CD14-positive monocyte (primary cell): ENCODE data around the gene HNRNPF. TPM values are rescaled to one million over a fixed set of nuclear protein-coding genes. Genes with fewer than 3 reads are reported as not detected.

Experiments
- DNase-seq, 3 donors: peaks; one replicate each; pipeline ENCODE4 v3.0.0-alpha.2; 2011 to 2022
- H2AFZ ChIP-seq: 2 replicates; pipeline ENCODE4 v1.6.0; 2012; ENCODE audit warnings: mild to moderate bottlenecking, low read depth, low read length, inconsistent platforms; ENCODE audit not compliant: insufficient read depth, poor library complexity, severe bottlenecking
- H3K27ac ChIP-seq, 2 donors: 1 replicate in 1 of 2; 2 replicates in 1 of 2; pipeline ENCODE4 v1.5.1; 2012 to 2013; ENCODE audit warnings: low read length in 2 of 2, control low read depth in 1 of 2, inconsistent platforms in 1 of 2, low read depth in 1 of 2, mild to moderate bottlenecking in 1 of 2
- H3K27me3 ChIP-seq, 2 donors: one replicate each; pipeline versions ENCODE4 v1.6.0 to v1.6.1; 2011 to 2013; ENCODE audit warnings: low read length in 2 of 2; ENCODE audit not compliant: control insufficient read depth in 2 of 2, insufficient read depth in 2 of 2
- H3K36me3 ChIP-seq, 2 donors: replicated peaks in 1 of 2; 1 replicate in 1 of 2; 2 replicates in 1 of 2; pipeline versions ENCODE4 v1.5.1 to v1.6.1; 2012 to 2013; ENCODE audit warnings: low read length in 2 of 2, control low read depth in 1 of 2, inconsistent platforms in 1 of 2, mild to moderate bottlenecking in 1 of 2; ENCODE audit not compliant: insufficient read depth in 2 of 2, control insufficient read depth in 1 of 2
- H3K4me1 ChIP-seq, 2 donors: 1 replicate in 1 of 2; 2 replicates in 1 of 2; pipeline versions ENCODE4 v1.5.1 to v1.6.1; 2012 to 2013; ENCODE audit warnings: low read length in 2 of 2, control low read depth in 1 of 2, inconsistent platforms in 1 of 2, mild to moderate bottlenecking in 1 of 2, moderate library complexity in 1 of 2; ENCODE audit not compliant: insufficient read depth in 2 of 2, control insufficient read depth in 1 of 2
- H3K4me2 ChIP-seq: replicated peaks from 2 replicates; pipeline ENCODE3; 2012; ENCODE audit warnings: low read length, moderate library complexity, mild to moderate bottlenecking; ENCODE audit not compliant: poor library complexity, severe bottlenecking; ENCODE audit errors: extremely low read depth
- H3K4me3 ChIP-seq, 3 experiments: fragments of 200-600 bp in 1 of 3; sonication (generic) in 1 of 3; replicated peaks in 1 of 3; 1 replicate in 2 of 3; 2 replicates in 1 of 3; pipeline ENCODE4 v1.5.1; 2011 to 2013; ENCODE audit warnings: low read length in 3 of 3, mild to moderate bottlenecking in 3 of 3, control low read depth in 2 of 3, low read depth in 2 of 3, inconsistent platforms in 1 of 3, moderate library complexity in 1 of 3
- H3K79me2 ChIP-seq: 2 replicates; pipeline ENCODE4 v1.6.0; 2012; ENCODE audit warnings: mild to moderate bottlenecking, control low read depth, inconsistent platforms, low read length, moderate library complexity; ENCODE audit not compliant: insufficient read depth
- H3K9ac ChIP-seq: 2 replicates; pipeline ENCODE4 v1.6.0; 2017; ENCODE audit warnings: low read length, mild to moderate bottlenecking; ENCODE audit not compliant: insufficient read depth, poor library complexity, severe bottlenecking
- H3K9me3 ChIP-seq, 2 donors: replicated peaks in 1 of 2; 1 replicate in 1 of 2; 2 replicates in 1 of 2; pipeline versions ENCODE4 v1.5.1 to v1.6.1; 2012 to 2013; ENCODE audit warnings: low read length in 2 of 2, control low read depth in 1 of 2; ENCODE audit not compliant: control insufficient read depth in 1 of 2, insufficient read depth in 1 of 2
- H4K20me1 ChIP-seq: 2 replicates; pipeline ENCODE4 v1.6.0; 2012; ENCODE audit warnings: mild to moderate bottlenecking, low read length, control low read depth, moderate library complexity; ENCODE audit not compliant: insufficient read depth
- H3K27ac Mint-ChIP-seq, 7 donors: one replicate each; pipeline ENCODE4 v1.8.0; 2020; ENCODE audit warnings: mild to moderate bottlenecking in 7 of 7, mixed read lengths in 7 of 7, moderate library complexity in 6 of 7, inconsistent platforms in 2 of 7
- H3K27me3 Mint-ChIP-seq, 3 donors: one replicate each; pipeline ENCODE4 v1.8.0; 2021 to 2022; ENCODE audit warnings: low read depth in 3 of 3, mild to moderate bottlenecking in 3 of 3, mixed read lengths in 3 of 3, moderate library complexity in 3 of 3, inconsistent platforms in 1 of 3
- H3K36me3 Mint-ChIP-seq, 2 donors: one replicate each; pipeline ENCODE4 v1.8.0; 2020; ENCODE audit warnings: mixed read lengths in 2 of 2, inconsistent platforms in 1 of 2, mild to moderate bottlenecking in 1 of 2
- H3K4me1 Mint-ChIP-seq: one replicate; pipeline ENCODE4 v1.8.0; 2020; ENCODE audit warnings: mild to moderate bottlenecking, mixed read lengths
- H3K4me3 Mint-ChIP-seq, 2 donors: one replicate each; pipeline ENCODE4 v1.8.0; 2020; ENCODE audit warnings: mild to moderate bottlenecking in 2 of 2, mixed read lengths in 2 of 2, moderate library complexity in 1 of 2
- H3K9me3 Mint-ChIP-seq, 7 donors: one replicate each; pipeline ENCODE4 v1.8.0; 2020 to 2022; ENCODE audit warnings: mixed read lengths in 7 of 7, mild to moderate bottlenecking in 6 of 7, moderate library complexity in 6 of 7, inconsistent platforms in 2 of 7
- CTCF ChIP-seq: fragments of 200-600 bp; IDR thresholded peaks from one replicate; pipeline ENCODE4 v1.8.0; 2022; ENCODE audit warnings: antibody characterized with exemption, mild to moderate bottlenecking
- WGBS: methylation state at CpG from one replicate; pipeline ENCODE4 v1.1.5; 2013; ENCODE audit warnings: missing lambda C conversion rate; ENCODE audit not compliant: insufficient coverage; 5-methylcytosine and 5-hydroxymethylcytosine counted together
- intact Hi-C, 2 donors: fragments of 100-400 bp; cut with micrococcal nuclease; formaldehyde crosslinking; loops; one replicate each; pipeline versions ENCODE4 v1.15.0 to v1.15.1; 2023
- polyA plus RNA-seq, 3 donors: library from polyadenylated mRNA; depleted of rRNA in 1 of 3; unstranded in 2 of 3; stranded (reverse) in 1 of 3; fragments of 300-500 nt in 2 of 3; fragments of >200 nt in 1 of 3; fragmentation: Illumina TruSeq in 2 of 3; gene quantifications; 1 replicate in 2 of 3; 2 replicates in 1 of 3; pipeline ENCODE4 v1.2.3, GENCODE V29; 2012 to 2021

Gene HNRNPF
- polyA plus RNA-seq, 3 donors: 115 to 189 (median 188) TPM

GRCh38 chr10:43436291-43437140 lies 27.5 kb upstream of the HNRNPF start, which contains the start of gene ZNF487:
TSS of gene ZNF487 (plus strand) at chr10:43437111. CDS start at chr10:43475814, 38,703 bp downstream.
- H3K4me1 ChIP-seq: peaks cover 65 to 74% of the 10 kb centered on the region in 2 donors
- peak; percentile 24 for TF ChIP-seq CTCF
- H3K9me3 ChIP-seq: no peaks in the 10 kb centered on the region
- peak within 1 kb of the TSS; percentile 96 for H3K9ac ChIP-seq
- H3K27ac Mint-ChIP-seq: peak within 1 kb of the TSS; percentile 98 to 100 (median 99)
- peaks cover 0 to 5% of the 10 kb centered on the region in 2 donors for H3K36me3 Mint-ChIP-seq
- H3K4me2 ChIP-seq: peak within 1 kb of the TSS; percentile 94
- H3K27me3 ChIP-seq: no peaks in the 10 kb centered on the region
- H3K4me3 ChIP-seq: peak within 1 kb of the TSS; percentile 46 to 92 (median 53)
- intact Hi-C loops: loop anchor here (2.0 to 5.0 kb wide), 2 partner anchors 16 to 39 kb away; no protein-coding TSS in a partner anchor
- peak within 1 kb of the TSS; percentile 91 to 94 for H3K4me3 Mint-ChIP-seq
- H3K4me1 Mint-ChIP-seq: peaks cover 47% of the 10 kb centered on the region
- under 1% methylated on average over 68 of the region's 69 CpGs for WGBS
- H3K27me3 Mint-ChIP-seq: no peaks in the 10 kb centered on the region
- DNase-seq: peak; percentile 89 to 94 (median 91)
- H4K20me1 ChIP-seq: no peaks in the 10 kb centered on the region
- peaks cover 0 to 4% (median 0%) of the 10 kb centered on the region in 7 donors for H3K9me3 Mint-ChIP-seq
- H3K27ac ChIP-seq: peak within 1 kb of the TSS; percentile 89 to 100
- no peaks in the 10 kb centered on the region for H3K36me3 ChIP-seq
- H3K79me2 ChIP-seq: peaks cover 56% of the 10 kb centered on the region
- H2AFZ ChIP-seq: peak within 1 kb of the TSS; percentile 73

- Histone ChIP-seq H3K4me2 (no peak overlapping the region), H4K20me1 (no peaks in the 10 kb centered on the region), H3K4me3 (no peak overlapping the region), H3K27me3 (no peaks in the 10 kb centered on the region), H3K79me2 (peaks cover 13% of the 10 kb centered on the region), H3K4me1 (peaks cover 29 to 36% of the 10 kb centered on the region in 2 donors), H3K9ac (no peak overlapping the region), H2AFZ (no peak overlapping the region), H3K27ac (peak overlapping the region in 1 of 2 donors; percentile 51), H3K9me3 (no peaks in the 10 kb centered on the region), H3K36me3 (no peaks in the 10 kb centered on the region)
- TF ChIP-seq CTCF: no peak
- Mint-ChIP-seq H3K27me3 (no peaks in the 10 kb centered on the region), H3K9me3 (no peaks in the 10 kb centered on the region), H3K4me3 (no peak overlapping the region), H3K27ac (peak overlapping the region in 3 of 7 donors; percentile 14 to 80 (median 70)), H3K36me3 (no peaks in the 10 kb centered on the region), H3K4me1 (peaks cover 20% of the 10 kb centered on the region)
- DNase-seq: no peak
- 92% methylated on average over 4 of the region's 8 CpGs for WGBS
- intact Hi-C loops: no loop called here
Measured at GRCh38 chr10:43430926-43431663, 22.1 kb upstream of the HNRNPF start.
